Measurements from ENCODE around the gene ALG3.

DNA sequence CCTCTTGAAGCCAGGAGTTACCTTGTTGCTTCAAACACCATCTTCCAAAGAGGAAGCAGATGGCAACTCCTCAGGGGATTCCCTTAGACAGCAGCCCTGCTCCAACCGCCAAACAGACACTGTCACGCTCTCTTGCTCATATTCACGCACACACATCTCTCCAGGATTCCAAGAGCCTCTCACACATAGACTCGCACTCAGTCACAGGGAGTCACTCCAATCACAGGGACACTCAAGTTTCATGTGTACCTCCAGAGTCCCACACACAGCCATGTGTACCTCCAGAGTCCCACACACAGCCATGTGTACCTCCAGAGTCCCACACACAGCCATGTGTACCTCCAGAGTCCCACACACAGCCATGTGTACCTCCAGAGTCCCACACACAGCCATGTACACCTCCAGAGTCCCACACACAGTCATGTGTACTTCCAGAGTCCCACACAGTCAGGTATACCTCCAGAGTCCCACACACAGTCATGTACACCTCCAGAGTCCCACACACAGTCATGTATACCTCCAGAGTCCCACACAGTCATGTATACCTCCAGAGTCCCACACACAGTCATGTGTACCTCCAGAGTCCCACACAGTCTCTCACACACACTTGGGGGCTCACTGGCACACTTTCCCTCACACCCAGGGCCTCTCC lies 13.3 kb downstream of the ALG3 start:
- TF ChIP-seq, protein P1, sequence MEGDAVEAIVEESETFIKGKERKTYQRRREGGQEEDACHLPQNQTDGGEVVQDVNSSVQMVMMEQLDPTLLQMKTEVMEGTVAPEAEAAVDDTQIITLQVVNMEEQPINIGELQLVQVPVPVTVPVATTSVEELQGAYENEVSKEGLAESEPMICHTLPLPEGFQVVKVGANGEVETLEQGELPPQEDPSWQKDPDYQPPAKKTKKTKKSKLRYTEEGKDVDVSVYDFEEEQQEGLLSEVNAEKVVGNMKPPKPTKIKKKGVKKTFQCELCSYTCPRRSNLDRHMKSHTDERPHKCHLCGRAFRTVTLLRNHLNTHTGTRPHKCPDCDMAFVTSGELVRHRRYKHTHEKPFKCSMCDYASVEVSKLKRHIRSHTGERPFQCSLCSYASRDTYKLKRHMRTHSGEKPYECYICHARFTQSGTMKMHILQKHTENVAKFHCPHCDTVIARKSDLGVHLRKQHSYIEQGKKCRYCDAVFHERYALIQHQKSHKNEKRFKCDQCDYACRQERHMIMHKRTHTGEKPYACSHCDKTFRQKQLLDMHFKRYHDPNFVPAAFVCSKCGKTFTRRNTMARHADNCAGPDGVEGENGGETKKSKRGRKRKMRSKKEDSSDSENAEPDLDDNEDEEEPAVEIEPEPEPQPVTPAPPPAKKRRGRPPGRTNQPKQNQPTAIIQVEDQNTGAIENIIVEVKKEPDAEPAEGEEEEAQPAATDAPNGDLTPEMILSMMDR (conservative IDR thresholded peaks at IDR 0.05), result no peak
- no peak for TF ChIP-seq EZH2 (IDR thresholded peaks at IDR 0.05; ENCODE audit: low read depth)
